Measurements from ENCODE around the gene TRIO.

- TF ChIP-seq TARDBP (IDR thresholded peaks at IDR 0.05) (no peak), NFRKB (IDR thresholded peaks at IDR 0.05) (no peak), FOXA1 (IDR thresholded peaks at IDR 0.05) (no peak), PKNOX1 (IDR thresholded peaks at IDR 0.05) (no peak)
These were observed 8.4 kb upstream of the TRIO start for GRCh38 chr5:14134771-14135170.
